SJSA1 (cell line): ENCODE measurements around the gene MAP3K7. TPM values are rescaled to one million over a fixed set of nuclear protein-coding genes. Genes with fewer than 3 reads are reported as not detected.
"Not testable (repeated sequence)": the region's sequence is repeated elsewhere in the genome, so short reads cannot be mapped to it uniquely, and the experiment has no call there.

Experiments
- DNase-seq, 2 experiments: peaks; one replicate each; pipeline ENCODE4 v3.0.0-alpha.2; 2015 to 2020; ENCODE audit warnings: low spot score in 2 of 2, low read depth in 1 of 2
- H3K27ac ChIP-seq: fragments of 250-450 bp; sonication (Bioruptor Pico); 2 replicates; pipeline ENCODE4 v1.5.1; 2020; ENCODE audit warnings: mild to moderate bottlenecking, moderate library complexity
- H3K27me3 ChIP-seq: fragments of 250-450 bp; sonication (Bioruptor Pico); replicated peaks from 2 replicates; pipeline ENCODE4 v1.5.1; 2020; ENCODE audit warnings: mild to moderate bottlenecking, moderate library complexity
- H3K36me3 ChIP-seq: fragments of 250-450 bp; sonication (Bioruptor Pico); 2 replicates; pipeline ENCODE4 v1.5.1; 2020; ENCODE audit warnings: mild to moderate bottlenecking
- H3K4me1 ChIP-seq: fragments of 250-450 bp; sonication (Bioruptor Pico); replicated peaks from 2 replicates; pipeline ENCODE4 v1.6.1; 2021; ENCODE audit warnings: mild to moderate bottlenecking
- H3K4me3 ChIP-seq: fragments of 250-450 bp; sonication (Bioruptor Pico); 2 replicates; pipeline ENCODE4 v1.5.1; 2020; ENCODE audit warnings: mild to moderate bottlenecking
- H3K9me3 ChIP-seq: fragments of 250-450 bp; sonication (Bioruptor Pico); replicated peaks from 2 replicates; pipeline ENCODE4 v1.5.1; 2020; ENCODE audit warnings: mild to moderate bottlenecking
- total RNA-seq: library from RNA; depleted of rRNA; stranded (reverse); fragments of >200 nt; shearing (Covaris generic); gene quantifications from 2 replicates; pipeline ENCODE4 v1.2.3, GENCODE V29; 2014

MAP3K7 gene
- total RNA-seq, 1 experiment from 2014 or later: 43.2 TPM

- Histone ChIP-seq H3K9me3 (no peaks in the 10 kb centered on the region), H3K36me3 (no peaks in the 10 kb centered on the region), H3K4me3 (no peak overlapping the region), H3K27me3 (peaks cover 18% of the 10 kb centered on the region), H3K27ac (no peak overlapping the region), H3K4me1 (no peaks in the 10 kb centered on the region)
- DNase-seq: no peak
Measured at GRCh38 chr6:90596967-90597539, 10.2 kb upstream of the MAP3K7 start.

- no peaks in the 10 kb centered on the region for H3K4me1 ChIP-seq
- no peak for DNase-seq
- no peaks in the 10 kb centered on the region for H3K9me3 ChIP-seq
- peaks cover 24% of the 10 kb centered on the region for H3K27me3 ChIP-seq
- no peak overlapping the region for H3K4me3 ChIP-seq
- no peak overlapping the region for H3K27ac ChIP-seq
- H3K36me3 ChIP-seq: no peaks in the 10 kb centered on the region
Measured at GRCh38 chr6:90595854-90596253, 9.0 kb upstream of the MAP3K7 start.

- peak overlapping the region; percentile 83 for H3K27ac ChIP-seq
- H3K9me3 ChIP-seq: no peaks in the 10 kb centered on the region
- H3K4me1 ChIP-seq: peaks cover 23% of the 10 kb centered on the region
- H3K27me3 ChIP-seq: 0 out of 2 replicates have a peak, but pooled peaks cover 7% of the 10 kb centered on the region
- peak overlapping the region; percentile 91 for H3K4me3 ChIP-seq
- H3K36me3 ChIP-seq: peaks cover 6% of the 10 kb centered on the region
- no peak for DNase-seq
Measured at GRCh38 chr6:90586546-90586835, 381 bp downstream of the MAP3K7 start.

- H3K27ac ChIP-seq: no peak overlapping the region
- H3K27me3 ChIP-seq: no peaks in the 10 kb centered on the region
- H3K4me3 ChIP-seq: no peak overlapping the region
- H3K36me3 ChIP-seq: peaks cover 6% of the 10 kb centered on the region
- no peak for DNase-seq
- no peaks in the 10 kb centered on the region for H3K9me3 ChIP-seq
- peaks cover 23% of the 10 kb centered on the region for H3K4me1 ChIP-seq
Measured at GRCh38 chr6:90584636-90585255, 2.1 kb downstream of the MAP3K7 start.

- Histone ChIP-seq H3K36me3 (peaks cover 6% of the 10 kb centered on the region), H3K9me3 (no peaks in the 10 kb centered on the region), H3K27me3 (no peaks in the 10 kb centered on the region), H3K27ac (no peak overlapping the region), H3K4me3 (no peak overlapping the region), H3K4me1 (peaks cover 23% of the 10 kb centered on the region)
- no peak for DNase-seq
Measured at GRCh38 chr6:90583836-90584481, 2.9 kb downstream of the MAP3K7 start.

GRCh38 chr6:90583179-90583835 is 3.6 kb downstream of the MAP3K7 start:
- Histone ChIP-seq H3K27me3 (no peaks in the 10 kb centered on the region), H3K27ac (no peak overlapping the region), H3K4me3 (no peak overlapping the region), H3K4me1 (peaks cover 25% of the 10 kb centered on the region), H3K9me3 (no peaks in the 10 kb centered on the region), H3K36me3 (peaks cover 6% of the 10 kb centered on the region)
- DNase-seq: no peak

GRCh38 chr6:90581146-90581545 is 5.7 kb downstream of the MAP3K7 start:
- Histone ChIP-seq H3K27ac (no peak overlapping the region), H3K36me3 (no peaks in the 10 kb centered on the region; the same call in none of the 2 replicates), H3K27me3 (no peaks in the 10 kb centered on the region), H3K4me3 (no peak overlapping the region), H3K9me3 (no peaks in the 10 kb centered on the region), H3K4me1 (peaks cover 27% of the 10 kb centered on the region)
- DNase-seq: no peak

GRCh38 chr6:90578894-90579549 is 7.8 kb downstream of the MAP3K7 start:
- DNase-seq: no peak
- Histone ChIP-seq H3K4me1 (peaks cover 12% of the 10 kb centered on the region), H3K4me3 (no peak overlapping the region), H3K27ac (no peak overlapping the region), H3K27me3 (no peaks in the 10 kb centered on the region), H3K36me3 (peaks cover 3% of the 10 kb centered on the region), H3K9me3 (no peaks in the 10 kb centered on the region)

GRCh38 chr6:90575267-90575666 is 11.6 kb downstream of the MAP3K7 start:
- Histone ChIP-seq H3K4me1 (peaks cover 12% of the 10 kb centered on the region), H3K36me3 (peaks cover 21% of the 10 kb centered on the region), H3K27me3 (no peaks in the 10 kb centered on the region), H3K4me3 (no peak overlapping the region), H3K9me3 (no peaks in the 10 kb centered on the region), H3K27ac (no peak overlapping the region)
- DNase-seq: no peak

GRCh38 chr6:90574610-90575009 is 12.3 kb downstream of the MAP3K7 start:
- peaks cover 12% of the 10 kb centered on the region for H3K4me1 ChIP-seq
- no peaks in the 10 kb centered on the region for H3K9me3 ChIP-seq
- no peaks in the 10 kb centered on the region for H3K27me3 ChIP-seq
- peaks cover 23% of the 10 kb centered on the region for H3K36me3 ChIP-seq
- H3K4me3 ChIP-seq: no peak overlapping the region
- no peak for DNase-seq
- H3K27ac ChIP-seq: no peak overlapping the region

- Histone ChIP-seq H3K4me3 (no peak overlapping the region), H3K27ac (no peak overlapping the region), H3K27me3 (no peaks in the 10 kb centered on the region), H3K9me3 (no peaks in the 10 kb centered on the region), H3K36me3 (peaks cover 30% of the 10 kb centered on the region), H3K4me1 (peaks cover 12% of the 10 kb centered on the region)
- no peak for DNase-seq
Measured at GRCh38 chr6:90573624-90574023, 13.2 kb downstream of the MAP3K7 start.

GRCh38 chr6:90572856-90573255 is 14.0 kb downstream of the MAP3K7 start:
- no peaks in the 10 kb centered on the region for H3K27me3 ChIP-seq
- H3K4me1 ChIP-seq: peaks cover 7% of the 10 kb centered on the region; the same call in 1 of the 2 replicates
- no peak overlapping the region for H3K4me3 ChIP-seq
- DNase-seq: no peak
- H3K9me3 ChIP-seq: no peaks in the 10 kb centered on the region
- H3K36me3 ChIP-seq: peaks cover 36% of the 10 kb centered on the region
- H3K27ac ChIP-seq: no peak overlapping the region

- DNase-seq: no peak
- Histone ChIP-seq H3K36me3 (peaks cover 36% of the 10 kb centered on the region), H3K4me3 (no peak overlapping the region), H3K27me3 (no peaks in the 10 kb centered on the region), H3K27ac (no peak overlapping the region), H3K9me3 (no peaks in the 10 kb centered on the region), H3K4me1 (no peaks in the 10 kb centered on the region)
Measured at GRCh38 chr6:90569223-90569622, 17.6 kb downstream of the MAP3K7 start.

- H3K27me3 ChIP-seq, H3K27ac ChIP-seq, DNase-seq, H3K9me3 ChIP-seq, H3K4me1 ChIP-seq, H3K4me3 ChIP-seq: not testable (repeated sequence)
- H3K36me3 ChIP-seq: peaks cover 25% of the 10 kb centered on the region
Measured at GRCh38 chr6:90567682-90568081, 19.2 kb downstream of the MAP3K7 start.
